AG04449 (cell line): ENCODE results near the gene JOSD1.
A peak's percentile ranks its signal among the peaks of the same experiment; 100 is the strongest.

Source experiments
- CTCF ChIA-PET: fragments of 350-600 bp; formaldehyde crosslinking; extraction: SDS; loops from one replicate; lab custom pipeline; 2021; ENCODE audit warnings: antibody characterized with exemption; lab: Yijun Ruan, JAX
- POLR2A ChIA-PET: fragments of 400-600, 350-600 bp; formaldehyde crosslinking; extraction: SDS; loops from one replicate; lab custom pipeline; 2020; ENCODE audit warnings: antibody characterized with exemption, inconsistent platforms; lab: Yijun Ruan, JAX
- DNase-seq: peaks from one replicate; pipeline ENCODE4 v3.0.0-alpha.2; 2010; ENCODE audit warnings: low read depth, low spot score
- H3K4me3 ChIP-seq: 2 replicates; pipeline ENCODE4 v1.5.1; 2011; ENCODE audit warnings: low read depth, mild to moderate bottlenecking, control low read depth, low read length
- CTCF ChIP-seq: IDR thresholded peaks from one replicate; pipeline ENCODE4 v1.5.1; 2011; ENCODE audit warnings: mild to moderate bottlenecking, moderate library complexity, low read length, control low read depth, inconsistent platforms; ENCODE audit not compliant: insufficient read depth; ENCODE audit errors: missing control alignments

JOSD1 gene

GRCh38 chr22:38700789-38701628 lies at the start of gene JOSD1:
JOSD1 (minus strand) TSS chr22:38700943; CDS start chr22:38699987, 956 bp downstream.
- no peak for TF ChIP-seq CTCF
- peak within 1 kb of the TSS; percentile 80 for H3K4me3 ChIP-seq
- peak; percentile 56 for DNase-seq
- CTCF ChIA-PET: interaction anchor here (4.3 kb wide), 1 partner anchor 18 kb away, joined by 45 read pairs; the partner anchor contains the start of gene TOMM22
- POLR2A ChIA-PET: interaction anchor here (1.9 kb wide), 1 partner anchor 19 kb away, joined by 9 read pairs; the partner anchor contains the start of gene TOMM22

GRCh38 chr22:38750104-38750503 lies 49.4 kb upstream of the JOSD1 start:
- ChIA-PET POLR2A (no interaction called here), CTCF (interaction anchor here (1.0 to 15.1 kb wide), 5 partner anchors 16 to 25 kb away, joined by 3 to 159 read pairs (median 5); no protein-coding TSS in a partner anchor)
- no peak for TF ChIP-seq CTCF
- no peak overlapping the region for H3K4me3 ChIP-seq
- DNase-seq: no peak

GRCh38 chr22:38748487-38749136 lies 47.9 kb upstream of the JOSD1 start:
- no peak for DNase-seq
- CTCF ChIA-PET: interaction anchor here (1.1 to 15.1 kb wide), 4 partner anchors 16 to 121 kb away, joined by 3 to 159 read pairs (median 17); no protein-coding TSS in a partner anchor
- POLR2A ChIA-PET: no interaction called here
- no peak for TF ChIP-seq CTCF
- no peak overlapping the region for H3K4me3 ChIP-seq

- no peak for TF ChIP-seq CTCF
- no peak for DNase-seq
- ChIA-PET CTCF (interaction anchor here (1.1 to 15.1 kb wide), 4 partner anchors 13 to 28 kb away, joined by 3 to 159 read pairs (median 15); no protein-coding TSS in a partner anchor), POLR2A (no interaction called here)
- no peak overlapping the region for H3K4me3 ChIP-seq
Measured at GRCh38 chr22:38745676-38746460, 45.1 kb upstream of the JOSD1 start.

GRCh38 chr22:38744981-38745380 lies 44.2 kb upstream of the JOSD1 start:
- DNase-seq: no peak
- CTCF ChIA-PET: interaction anchor here (1.3 to 3.8 kb wide), 2 partner anchors 12 to 27 kb away, joined by 3 to 26 read pairs; no protein-coding TSS in a partner anchor
- TF ChIP-seq CTCF: no peak
- POLR2A ChIA-PET: no interaction called here
- no peak overlapping the region for H3K4me3 ChIP-seq
